ENCODE measurements around the gene TSPAN18.

- no peak for TF ChIP-seq EGR1 (IDR thresholded peaks at IDR 0.05; ENCODE audit: low read depth)
- TF ChIP-seq CTCF (IDR thresholded peaks at IDR 0.05 in 2 of 3, conservative IDR thresholded peaks at IDR 0.05 in 1 of 3; ENCODE audit: borderline replicate concordance in 1 of 3, insufficient read depth in 1 of 3, low read depth in 2 of 3, low read length in 2 of 3) = no peak
- no peak for TF ChIP-seq POLR2A (IDR thresholded peaks at IDR 0.05; ENCODE audit: borderline replicate concordance, extremely low read depth, insufficient read depth, insufficient read length)
- no peak for TF ChIP-seq ZNF274 (IDR thresholded peaks at IDR 0.05; ENCODE audit: low read depth, low read length)
- TF ChIP-seq ELF1 (IDR thresholded peaks at IDR 0.05; ENCODE audit: borderline replicate concordance, low read depth) = no peak
- TF ChIP-seq EZH2 (IDR thresholded peaks at IDR 0.05) = no peak
- no peak for TF ChIP-seq REST (IDR thresholded peaks at IDR 0.05; ENCODE audit: low read depth)
- no peak for TF ChIP-seq POLR2AphosphoS5 (IDR thresholded peaks at IDR 0.05; ENCODE audit: low read depth, low read length)
- no peak for TF ChIP-seq CEBPB (IDR thresholded peaks at IDR 0.05; ENCODE audit: low read depth)
- no peak for TF ChIP-seq FOSL1 (IDR thresholded peaks at IDR 0.05; ENCODE audit: low read depth)
- TF ChIP-seq CBX3 (IDR thresholded peaks at IDR 0.05; ENCODE audit: low read depth) = no peak
- TF ChIP-seq SRF (IDR thresholded peaks at IDR 0.05; ENCODE audit: low read depth) = no peak
- TF ChIP-seq TCF7L2 (IDR thresholded peaks at IDR 0.05; ENCODE audit: borderline replicate concordance, extremely low read depth, insufficient read depth, insufficient read length) = no peak
Measured at GRCh38 chr11:44848963-44849350, 122.2 kb downstream of the TSPAN18 start.

Measured in HCT116 (cell line).